KOPT-K1 (cell line): Measurements from ENCODE around the gene FUOM.
"Not testable (repeated sequence)": the region's sequence is repeated elsewhere in the genome, so short reads cannot be mapped to it uniquely, and the experiment has no call there.

Experiments
- H3K27ac ChIP-seq: fragments of 200-600 bp; sonication (generic); 2 replicates; pipeline ENCODE4 v1.5.1; 2016; ENCODE audit warnings: antibody characterized with exemption, mild to moderate bottlenecking, low read depth, low read length; ENCODE audit not compliant: poor library complexity, severe bottlenecking
- H3K36me3 ChIP-seq: fragments of 200-600 bp; sonication (generic); 2 replicates; pipeline ENCODE4 v1.5.1; 2017; ENCODE audit warnings: antibody characterized with exemption, mild to moderate bottlenecking, low read length, moderate library complexity; ENCODE audit not compliant: insufficient read depth
- H3K9me3 ChIP-seq: fragments of 200-600 bp; sonication (generic); 2 replicates; pipeline ENCODE4 v1.5.1; 2017; ENCODE audit warnings: antibody characterized with exemption, low read length, mild to moderate bottlenecking; ENCODE audit not compliant: insufficient read depth, poor library complexity, severe bottlenecking

The FUOM gene

GRCh38 chr10:133393401-133394063, 35.7 kb upstream of the FUOM start:
- H3K27ac ChIP-seq = peak overlapping the region; percentile 82

GRCh38 chr10:133391761-133392518, 34.1 kb upstream of the FUOM start:
- H3K9me3 ChIP-seq = no peaks in the 10 kb centered on the region
- H3K27ac ChIP-seq = no peak overlapping the region
- H3K36me3 ChIP-seq = peaks cover 17% of the 10 kb centered on the region

More at GRCh38 chr10:133393401-133394063, 35.7 kb upstream of the FUOM start:
- Histone ChIP-seq H3K9me3 (no peaks in the 10 kb centered on the region), H3K36me3 (peaks cover 33% of the 10 kb centered on the region)

GRCh38 chr10:133391249-133391635, 33.4 kb upstream of the FUOM start:
- no peak overlapping the region for H3K27ac ChIP-seq
- H3K36me3 ChIP-seq = peaks cover 10% of the 10 kb centered on the region
- H3K9me3 ChIP-seq = no peaks in the 10 kb centered on the region

GRCh38 chr10:133390597-133391248, 32.9 kb upstream of the FUOM start:
- Histone ChIP-seq H3K9me3 (no peaks in the 10 kb centered on the region), H3K36me3 (peaks cover 5% of the 10 kb centered on the region), H3K27ac (no peak overlapping the region)

- no peaks in the 10 kb centered on the region for H3K9me3 ChIP-seq
- H3K27ac ChIP-seq = no peak overlapping the region
- no peaks in the 10 kb centered on the region for H3K36me3 ChIP-seq
Measured at GRCh38 chr10:133388973-133389818, 31.4 kb upstream of the FUOM start.

- Histone ChIP-seq H3K36me3 (no peaks in the 10 kb centered on the region), H3K27ac (no peak overlapping the region), H3K9me3 (no peaks in the 10 kb centered on the region)
Measured at GRCh38 chr10:133388236-133388972, 30.6 kb upstream of the FUOM start.

- not testable (repeated sequence) for H3K27ac ChIP-seq, H3K9me3 ChIP-seq, H3K36me3 ChIP-seq
Measured at GRCh38 chr10:133386951-133387350, 29.1 kb upstream of the FUOM start.

GRCh38 chr10:133385214-133385613, 27.4 kb upstream of the FUOM start:
- no peaks in the 10 kb centered on the region for H3K9me3 ChIP-seq
- H3K27ac ChIP-seq = no peak overlapping the region
- no peaks in the 10 kb centered on the region for H3K36me3 ChIP-seq

GRCh38 chr10:133384071-133384470, 26.3 kb upstream of the FUOM start:
- Histone ChIP-seq H3K27ac (no peak overlapping the region), H3K36me3 (no peaks in the 10 kb centered on the region), H3K9me3 (no peaks in the 10 kb centered on the region)

- no peaks in the 10 kb centered on the region for H3K36me3 ChIP-seq
- H3K9me3 ChIP-seq = no peaks in the 10 kb centered on the region
- H3K27ac ChIP-seq = no peak overlapping the region
Measured at GRCh38 chr10:133383551-133383950, 25.7 kb upstream of the FUOM start.

GRCh38 chr10:133381036-133381435, 23.2 kb upstream of the FUOM start:
- no peaks in the 10 kb centered on the region for H3K9me3 ChIP-seq
- no peaks in the 10 kb centered on the region for H3K36me3 ChIP-seq
- H3K27ac ChIP-seq = no peak overlapping the region

GRCh38 chr10:133379801-133380666, 22.2 kb upstream of the FUOM start:
- no peaks in the 10 kb centered on the region for H3K36me3 ChIP-seq
- no peaks in the 10 kb centered on the region for H3K9me3 ChIP-seq
- no peak overlapping the region for H3K27ac ChIP-seq

- no peaks in the 10 kb centered on the region for H3K36me3 ChIP-seq
- H3K9me3 ChIP-seq = no peaks in the 10 kb centered on the region
- no peak within 1 kb of the TSS for H3K27ac ChIP-seq
Measured at GRCh38 chr10:133379152-133379800, 21.5 kb upstream of the FUOM start, which contains the start of gene PAOX. PAOX (plus strand) TSS chr10:133379262; CDS start chr10:133379317, 55 bp downstream.
